Neuronal stem cell (in vitro differentiated cells): Measurements from ENCODE around the gene PLXNB3.
A peak's percentile ranks its signal among the peaks of the same experiment; 100 is the strongest.

Source experiments
- DNase-seq: peaks from one replicate; pipeline ENCODE4 v3.0.0-alpha.2; 2013; ENCODE audit warnings: low spot score
- H2AFZ ChIP-seq: one replicate; pipeline ENCODE4 v1.6.1; 2013; ENCODE audit warnings: mild to moderate bottlenecking, low read length, inconsistent platforms
- H2AK5ac ChIP-seq: 2 replicates; pipeline ENCODE4 v1.6.1; 2013; ENCODE audit warnings: low read depth, mild to moderate bottlenecking, inconsistent platforms, low read length, moderate library complexity, mixed read lengths
- H2BK120ac ChIP-seq: 2 replicates; pipeline ENCODE4 v1.6.1; 2013; ENCODE audit warnings: low read depth, mild to moderate bottlenecking, inconsistent platforms, low read length, moderate library complexity, mixed read lengths
- H2BK12ac ChIP-seq: one replicate; pipeline ENCODE4 v1.6.1; 2013; ENCODE audit warnings: low read length, inconsistent platforms
- H2BK15ac ChIP-seq: 2 replicates; pipeline ENCODE4 v1.6.1; 2013; ENCODE audit warnings: mild to moderate bottlenecking, low read length, inconsistent platforms, mixed read lengths
- H2BK5ac ChIP-seq: one replicate; pipeline ENCODE4 v1.6.1; 2013; ENCODE audit warnings: inconsistent platforms, mild to moderate bottlenecking, low read length, moderate library complexity
- H3K14ac ChIP-seq: one replicate; pipeline ENCODE4 v1.6.1; 2013; ENCODE audit warnings: low read length, inconsistent platforms
- H3K18ac ChIP-seq: 2 replicates; pipeline ENCODE4 v1.6.1; 2013; ENCODE audit warnings: low read length, inconsistent platforms
- H3K23ac ChIP-seq: 2 replicates; pipeline ENCODE4 v1.6.1; 2013; ENCODE audit warnings: low read depth, mild to moderate bottlenecking, mixed read lengths, low read length, inconsistent platforms; ENCODE audit not compliant: poor library complexity
- H3K27ac ChIP-seq: replicated peaks from 3 replicates; pipeline ENCODE4 v1.5.1; 2013; ENCODE audit warnings: low read length, inconsistent platforms
- H3K27me3 ChIP-seq, 3 experiments: 2 replicates each; pipeline ENCODE4 v1.6.1; 2013; ENCODE audit warnings: low read length in 3 of 3, mild to moderate bottlenecking in 2 of 3, inconsistent platforms in 1 of 3, low read depth in 1 of 3, mixed read lengths in 1 of 3, moderate library complexity in 1 of 3; ENCODE audit not compliant: control insufficient read depth in 3 of 3, insufficient read depth in 3 of 3
- H3K36me3 ChIP-seq, 2 donors: replicated peaks in 1 of 2; 2 replicates each; pipeline ENCODE4 v1.6.1; 2013; ENCODE audit warnings: low read length in 2 of 2; ENCODE audit not compliant: control insufficient read depth in 2 of 2, insufficient read depth in 2 of 2
- H3K4ac ChIP-seq: 2 replicates; pipeline ENCODE4 v1.6.1; 2013; ENCODE audit warnings: inconsistent platforms, mild to moderate bottlenecking, low read length, moderate library complexity
- H3K4me1 ChIP-seq, 2 donors: 1 replicate in 1 of 2; 2 replicates in 1 of 2; pipeline ENCODE4 v1.6.1; 2013; ENCODE audit warnings: low read length in 2 of 2, low read depth in 1 of 2; ENCODE audit not compliant: control insufficient read depth in 2 of 2, insufficient read depth in 1 of 2
- H3K4me2 ChIP-seq: one replicate; pipeline ENCODE4 v1.6.1; 2013; ENCODE audit warnings: mild to moderate bottlenecking, low read length, inconsistent platforms; ENCODE audit not compliant: insufficient read depth, poor library complexity, severe bottlenecking
- H3K4me3 ChIP-seq, 2 donors: 2 replicates each; pipeline ENCODE4 v1.5.1; 2013; ENCODE audit warnings: low read length in 2 of 2, mild to moderate bottlenecking in 2 of 2, inconsistent platforms in 1 of 2, moderate library complexity in 1 of 2
- H3K79me1 ChIP-seq: one replicate; pipeline ENCODE4 v1.6.1; 2013; ENCODE audit warnings: low read depth, mild to moderate bottlenecking, inconsistent platforms, low read length, moderate library complexity
- H3K9ac ChIP-seq: one replicate; pipeline ENCODE4 v1.6.1; 2013; ENCODE audit warnings: mild to moderate bottlenecking, low read depth, low read length, inconsistent platforms; ENCODE audit not compliant: poor library complexity
- H3K9me3 ChIP-seq, 2 donors: replicated peaks in 1 of 2; 2 replicates each; pipeline versions ENCODE3 to v1.6.1; 2013; ENCODE audit warnings: low read length in 2 of 2, mild to moderate bottlenecking in 2 of 2, inconsistent platforms in 1 of 2, low read depth in 1 of 2, mixed read lengths in 1 of 2, moderate library complexity in 1 of 2; ENCODE audit not compliant: control insufficient read depth in 2 of 2, insufficient read depth in 1 of 2
- H4K8ac ChIP-seq: one replicate; pipeline ENCODE4 v1.6.1; 2013; ENCODE audit warnings: low read depth, mild to moderate bottlenecking, inconsistent platforms, low read length, moderate library complexity
- H4K91ac ChIP-seq: one replicate; pipeline ENCODE4 v1.6.1; 2013; ENCODE audit warnings: low read length, low read depth, mild to moderate bottlenecking, inconsistent platforms; ENCODE audit not compliant: poor library complexity
- WGBS, 2 donors: extraction: QIAGEN DNeasy Blood & Tissue Kit; methylation state at CpG; one replicate each; pipeline ENCODE4 v1.1.7; 2013; ENCODE audit warnings: missing lambda C conversion rate in 2 of 2, mixed read lengths in 1 of 2; ENCODE audit not compliant: insufficient read length in 2 of 2, insufficient replicate concordance in 1 of 2; ENCODE audit errors: extremely low coverage in 2 of 2; 5-methylcytosine and 5-hydroxymethylcytosine counted together

PLXNB3 gene

GRCh38 chrX:153781428-153782047 lies 17.5 kb downstream of the PLXNB3 start:
- Histone ChIP-seq H3K4me2 (no peak overlapping the region), H2BK12ac (no peak overlapping the region), H2BK5ac (no peak overlapping the region), H3K27me3 (no peaks in the 10 kb centered on the region), H3K4ac (no peak overlapping the region), H4K91ac (no peak overlapping the region), H3K4me1 (peaks cover 0 to 1% of the 10 kb centered on the region in 2 donors), H3K9ac (no peak overlapping the region), H3K79me1 (no peaks in the 10 kb centered on the region), H3K9me3 (no peaks in the 10 kb centered on the region), H3K18ac (no peak overlapping the region), H3K27ac (no peak overlapping the region), H2BK120ac (no peak overlapping the region), H2AK5ac (no peak overlapping the region), H2BK15ac (no peak overlapping the region), H3K36me3 (peaks cover 7 to 12% of the 10 kb centered on the region in 2 donors), H4K8ac (no peak overlapping the region), H3K4me3 (no peak overlapping the region), H2AFZ (no peak overlapping the region), H3K23ac (peak overlapping the region; percentile 31), H3K14ac (no peak overlapping the region)
- no peak for DNase-seq
- no CpG with 5 or more reads among the region's 24 CpGs for WGBS, 2 donors

- Histone ChIP-seq H2AK5ac (no peak overlapping the region), H3K9me3 (no peaks in the 10 kb centered on the region), H3K4me2 (no peak overlapping the region), H2BK120ac (no peak overlapping the region), H2BK5ac (no peak overlapping the region), H3K9ac (no peak overlapping the region), H3K23ac (peak overlapping the region; percentile 55), H2BK15ac (no peak overlapping the region), H3K14ac (no peak overlapping the region), H2BK12ac (no peak overlapping the region), H3K18ac (no peak overlapping the region), H3K4me3 (no peak overlapping the region), H3K4ac (no peak overlapping the region), H3K4me1 (peaks cover 0 to 1% of the 10 kb centered on the region in 2 donors), H2AFZ (no peak overlapping the region), H3K27ac (no peak overlapping the region), H4K8ac (peak overlapping the region; percentile 43), H4K91ac (no peak overlapping the region), H3K27me3 (peaks cover 0 to 2% (median 0%) of the 10 kb centered on the region in 3 experiments), H3K36me3 (peaks cover 7 to 19% of the 10 kb centered on the region in 2 donors), H3K79me1 (no peaks in the 10 kb centered on the region)
- DNase-seq = no peak
- WGBS, 2 donors = no CpG with 5 or more reads among the region's 11 CpGs
Measured at GRCh38 chrX:153782313-153782712, 18.3 kb downstream of the PLXNB3 start.

GRCh38 chrX:153782871-153783270 lies 18.8 kb downstream of the PLXNB3 start:
- H2BK12ac ChIP-seq = no peak overlapping the region
- no peak overlapping the region for H2BK120ac ChIP-seq
- H2AFZ ChIP-seq = no peak overlapping the region
- no peak overlapping the region for H2BK15ac ChIP-seq
- no peak overlapping the region for H3K4ac ChIP-seq
- peaks cover 7 to 21% of the 10 kb centered on the region in 2 donors for H3K36me3 ChIP-seq
- DNase-seq = no peak
- peak overlapping the region; percentile 43 for H4K8ac ChIP-seq
- no peaks in the 10 kb centered on the region for H3K79me1 ChIP-seq
- peak overlapping the region; percentile 55 for H3K23ac ChIP-seq
- H3K4me1 ChIP-seq = peaks cover 0 to 1% of the 10 kb centered on the region in 2 donors
- no peak overlapping the region for H3K9ac ChIP-seq
- no peaks in the 10 kb centered on the region for H3K9me3 ChIP-seq
- H3K18ac ChIP-seq = no peak overlapping the region
- H3K27me3 ChIP-seq = peaks cover 0 to 2% (median 0%) of the 10 kb centered on the region in 3 experiments
- WGBS, 2 donors = no CpG with 5 or more reads among the region's 14 CpGs
- no peak overlapping the region for H3K4me2 ChIP-seq
- H4K91ac ChIP-seq = no peak overlapping the region
- no peak overlapping the region for H3K4me3 ChIP-seq
- no peak overlapping the region for H2BK5ac ChIP-seq
- H3K27ac ChIP-seq = no peak overlapping the region
- H3K14ac ChIP-seq = no peak overlapping the region
- H2AK5ac ChIP-seq = no peak overlapping the region

- H2BK5ac ChIP-seq = no peak overlapping the region
- no peaks in the 10 kb centered on the region for H3K9me3 ChIP-seq
Measured at GRCh38 chrX:153783378-153784013, 19.4 kb downstream of the PLXNB3 start.

More at GRCh38 chrX:153783378-153784013, 19.4 kb downstream of the PLXNB3 start:
- Histone ChIP-seq H3K27me3 (peaks cover 0 to 2% (median 0%) of the 10 kb centered on the region in 3 experiments), H3K4me2 (no peak overlapping the region), H3K4me1 (peaks cover 0 to 1% of the 10 kb centered on the region in 2 donors), H3K4ac (no peak overlapping the region), H2AK5ac (no peak overlapping the region), H3K23ac (no peak overlapping the region), H3K27ac (no peak overlapping the region), H3K14ac (no peak overlapping the region), H4K91ac (no peak overlapping the region), H3K4me3 (no peak overlapping the region), H3K36me3 (peaks cover 7 to 21% of the 10 kb centered on the region in 2 donors), H4K8ac (no peak overlapping the region), H2AFZ (no peak overlapping the region), H2BK12ac (peak overlapping the region; percentile 58), H3K79me1 (no peaks in the 10 kb centered on the region), H2BK120ac (no peak overlapping the region), H3K18ac (no peak overlapping the region), H2BK15ac (no peak overlapping the region), H3K9ac (no peak overlapping the region)
- no CpG with 5 or more reads among the region's 24 CpGs for WGBS, 2 donors
- no peak for DNase-seq
